AG04450 (cell line): ENCODE data around the gene HOXA3. TPM values are rescaled to one million over a fixed set of nuclear protein-coding genes. Genes with fewer than 3 reads are reported as not detected.

ENCODE experiments used
- CTCF ChIA-PET: fragments of 300-600, 350-600 bp; formaldehyde crosslinking; extraction: SDS; loops from one replicate; lab custom pipeline; 2022; ENCODE audit warnings: antibody characterized with exemption, inconsistent platforms; lab: Charles Lee
- POLR2A ChIA-PET: fragments of 350-600 bp; formaldehyde crosslinking; extraction: SDS; loops from one replicate; lab custom pipeline; 2021; ENCODE audit warnings: antibody characterized with exemption, inconsistent platforms; lab: Yijun Ruan, JAX
- DNase-seq: peaks from one replicate; pipeline ENCODE4 v3.0.0-alpha.2; 2011; ENCODE audit warnings: low read depth, low spot score
- H3K27ac ChIP-seq: one replicate; pipeline ENCODE4 v1.5.1; 2012; ENCODE audit warnings: low read depth, low read length, control low read depth
- H3K27me3 ChIP-seq: one replicate; pipeline ENCODE4 v1.6.0; 2012; ENCODE audit warnings: low read length; ENCODE audit not compliant: control insufficient read depth, insufficient read depth
- H3K4me3 ChIP-seq: 2 replicates; pipeline ENCODE4 v1.5.1; 2011; ENCODE audit warnings: mild to moderate bottlenecking, low read depth, low read length, control low read depth
- H3K9me3 ChIP-seq: 2 replicates; pipeline ENCODE4 v1.5.1; 2012; ENCODE audit warnings: low read length; ENCODE audit not compliant: control insufficient read depth, insufficient read depth
- polyA minus RNA-seq: library from RNA; depleted of rRNA, polyadenylated mRNA; stranded (reverse); fragments of >200 nt; gene quantifications from 2 replicates; pipeline ENCODE4 v1.2.3, GENCODE V29; 2011; rRNA and poly(A)+ RNA removed
- polyA plus RNA-seq: library from polyadenylated mRNA; depleted of rRNA; stranded (reverse); fragments of >200 nt; gene quantifications from 2 replicates; pipeline ENCODE4 v1.2.3, GENCODE V29; 2011; rRNA removed
- TF ChIP-seq, protein P1 (sequence below): IDR thresholded peaks from 2 replicates; pipeline ENCODE4 v1.5.1; 2011; ENCODE audit warnings: low read depth, low read length, control low read depth, inconsistent platforms

HOXA3 gene
- polyA plus RNA-seq (1.6 and 1.9 TPM in 2 replicates), polyA minus RNA-seq (2.2 and 2.6 TPM in 2 replicates)

- TF ChIP-seq, protein P1, sequence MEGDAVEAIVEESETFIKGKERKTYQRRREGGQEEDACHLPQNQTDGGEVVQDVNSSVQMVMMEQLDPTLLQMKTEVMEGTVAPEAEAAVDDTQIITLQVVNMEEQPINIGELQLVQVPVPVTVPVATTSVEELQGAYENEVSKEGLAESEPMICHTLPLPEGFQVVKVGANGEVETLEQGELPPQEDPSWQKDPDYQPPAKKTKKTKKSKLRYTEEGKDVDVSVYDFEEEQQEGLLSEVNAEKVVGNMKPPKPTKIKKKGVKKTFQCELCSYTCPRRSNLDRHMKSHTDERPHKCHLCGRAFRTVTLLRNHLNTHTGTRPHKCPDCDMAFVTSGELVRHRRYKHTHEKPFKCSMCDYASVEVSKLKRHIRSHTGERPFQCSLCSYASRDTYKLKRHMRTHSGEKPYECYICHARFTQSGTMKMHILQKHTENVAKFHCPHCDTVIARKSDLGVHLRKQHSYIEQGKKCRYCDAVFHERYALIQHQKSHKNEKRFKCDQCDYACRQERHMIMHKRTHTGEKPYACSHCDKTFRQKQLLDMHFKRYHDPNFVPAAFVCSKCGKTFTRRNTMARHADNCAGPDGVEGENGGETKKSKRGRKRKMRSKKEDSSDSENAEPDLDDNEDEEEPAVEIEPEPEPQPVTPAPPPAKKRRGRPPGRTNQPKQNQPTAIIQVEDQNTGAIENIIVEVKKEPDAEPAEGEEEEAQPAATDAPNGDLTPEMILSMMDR, result no peak
- ChIA-PET POLR2A (interaction anchor here (0.7 to 1.2 kb wide), 6 partner anchors 9 to 1296 kb away, joined by 3 to 10 read pairs (median 5); partner anchors contain the start of genes HOXA1 and HOXA5), CTCF (interaction anchor here (0.7 to 2.7 kb wide), 10 partner anchors 8 to 782 kb away, joined by 3 to 12 read pairs (median 4); partner anchors contain the start of gene HOXA5)
- peak within 1 kb of the TSS; percentile 73 for H3K4me3 ChIP-seq
- H3K27ac ChIP-seq, result peak within 1 kb of the TSS; percentile 69
- DNase-seq, result no peak
- H3K9me3 ChIP-seq, result peaks cover 2% of the 10 kb centered on the region; the same call in 1 of the 2 replicates
- H3K27me3 ChIP-seq, result peaks cover 6% of the 10 kb centered on the region
Measured at GRCh38 chr7:27151931-27152815, at the start of gene HOXA3. TSS of gene HOXA3 (minus strand) at chr7:27152583. CDS start at chr7:27110640, 41,943 bp downstream.

DNA sequence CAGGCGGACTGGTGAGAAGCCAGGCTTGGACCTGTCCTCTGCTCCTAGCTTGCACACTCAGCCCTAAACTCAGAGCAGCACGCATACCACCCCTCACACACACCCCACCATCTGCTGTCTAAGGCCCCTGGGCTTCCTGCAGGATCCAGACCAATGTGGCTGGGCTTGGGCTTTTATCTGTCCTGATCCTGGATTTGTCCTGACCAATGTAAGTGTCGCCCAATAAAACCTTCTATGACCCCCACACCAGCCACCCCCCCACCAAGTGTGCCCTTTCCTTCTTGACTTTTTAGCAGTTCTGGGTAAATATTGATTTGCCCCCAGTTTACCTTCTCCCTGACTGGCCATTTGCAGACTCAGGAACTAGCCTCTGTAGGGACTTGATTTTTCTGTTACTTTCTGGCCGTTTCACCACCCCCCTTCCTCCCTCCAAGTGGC, 49.2 kb upstream of the HOXA3 start:
- peaks cover 93% of the 10 kb centered on the region for H3K27me3 ChIP-seq
- no peak for DNase-seq
- POLR2A ChIA-PET, result no interaction called here
- TF ChIP-seq, protein P1, result no peak
- H3K4me3 ChIP-seq, result no peak overlapping the region
- H3K9me3 ChIP-seq, result peaks cover 15% of the 10 kb centered on the region; the same call in 1 of the 2 replicates
- no peak overlapping the region for H3K27ac ChIP-seq
- CTCF ChIA-PET, result interaction anchor here (0.5 to 1.9 kb wide), 4 partner anchors 22 to 1041 kb away, joined by 3 to 5 read pairs (median 4); no protein-coding TSS in a partner anchor

DNA sequence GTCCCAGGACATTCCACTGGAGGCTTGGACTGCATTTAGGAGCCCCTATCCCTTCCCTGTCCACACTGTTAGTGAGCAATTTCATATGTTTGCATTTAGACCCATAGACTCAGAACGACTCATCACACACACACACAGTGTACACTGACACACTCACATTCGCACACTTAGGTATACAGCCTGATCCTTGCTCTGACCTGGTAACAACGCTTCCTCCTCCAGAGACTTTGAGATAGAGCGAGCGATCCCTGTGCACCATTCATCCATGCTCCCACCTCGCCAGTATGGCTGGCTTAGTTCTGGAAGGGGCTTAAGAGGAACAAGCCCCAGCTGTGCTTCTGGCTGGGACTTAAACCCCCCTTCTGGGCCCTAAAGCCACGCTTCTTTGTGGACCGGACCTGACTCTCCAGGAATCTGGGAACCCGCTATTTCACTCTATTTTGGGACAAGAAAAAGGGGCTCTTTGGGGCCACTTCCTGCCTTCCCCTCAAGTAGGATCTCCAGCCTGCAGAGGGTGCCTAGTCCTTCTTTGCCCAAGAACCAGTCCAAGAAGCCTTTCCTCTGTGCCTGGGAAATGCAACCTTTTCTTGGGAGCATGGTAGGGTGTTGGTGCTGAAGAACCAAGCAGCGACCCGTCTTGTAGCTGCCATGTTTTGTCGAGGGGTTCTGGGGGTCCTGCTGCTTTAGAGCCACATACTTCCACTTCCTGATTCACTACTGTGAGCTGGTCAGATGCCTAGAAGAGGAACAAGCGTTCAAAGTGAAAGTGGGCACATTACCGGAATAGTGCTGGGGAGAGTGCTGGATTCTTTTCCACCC, 48.6 kb upstream of the HOXA3 start:
- no peak overlapping the region for H3K4me3 ChIP-seq
- DNase-seq, result no peak
- H3K9me3 ChIP-seq, result peaks cover 15% of the 10 kb centered on the region; the same call in 1 of the 2 replicates
- ChIA-PET CTCF (interaction anchor here (1.1 to 1.9 kb wide), 2 partner anchors 22 to 376 kb away, joined by 3 to 4 read pairs; no protein-coding TSS in a partner anchor), POLR2A (no interaction called here)
- H3K27me3 ChIP-seq, result peaks cover 88% of the 10 kb centered on the region
- TF ChIP-seq, protein P1, result no peak
- H3K27ac ChIP-seq, result no peak overlapping the region

- H3K27ac ChIP-seq, result no peak within 1 kb of the TSS
- H3K27me3 ChIP-seq, result peaks cover 84% of the 10 kb centered on the region
- no peak for DNase-seq
- H3K9me3 ChIP-seq, result peaks cover 9% of the 10 kb centered on the region; the same call in 1 of the 2 replicates
- ChIA-PET POLR2A (no interaction called here), CTCF (interaction anchor here (1.4 kb wide), 1 partner anchor 721 kb away, joined by 5 read pairs; no protein-coding TSS in a partner anchor)
- no peak within 1 kb of the TSS for H3K4me3 ChIP-seq
- TF ChIP-seq, protein P1, result no peak
Measured at GRCh38 chr7:27199849-27200760, 47.7 kb upstream of the HOXA3 start, which contains the start of gene HOXA13. TSS of gene HOXA13 (minus strand) at chr7:27200091. CDS start at chr7:27200077, 14 bp downstream.
